ENCODE data around the gene CDK3.

DNA sequence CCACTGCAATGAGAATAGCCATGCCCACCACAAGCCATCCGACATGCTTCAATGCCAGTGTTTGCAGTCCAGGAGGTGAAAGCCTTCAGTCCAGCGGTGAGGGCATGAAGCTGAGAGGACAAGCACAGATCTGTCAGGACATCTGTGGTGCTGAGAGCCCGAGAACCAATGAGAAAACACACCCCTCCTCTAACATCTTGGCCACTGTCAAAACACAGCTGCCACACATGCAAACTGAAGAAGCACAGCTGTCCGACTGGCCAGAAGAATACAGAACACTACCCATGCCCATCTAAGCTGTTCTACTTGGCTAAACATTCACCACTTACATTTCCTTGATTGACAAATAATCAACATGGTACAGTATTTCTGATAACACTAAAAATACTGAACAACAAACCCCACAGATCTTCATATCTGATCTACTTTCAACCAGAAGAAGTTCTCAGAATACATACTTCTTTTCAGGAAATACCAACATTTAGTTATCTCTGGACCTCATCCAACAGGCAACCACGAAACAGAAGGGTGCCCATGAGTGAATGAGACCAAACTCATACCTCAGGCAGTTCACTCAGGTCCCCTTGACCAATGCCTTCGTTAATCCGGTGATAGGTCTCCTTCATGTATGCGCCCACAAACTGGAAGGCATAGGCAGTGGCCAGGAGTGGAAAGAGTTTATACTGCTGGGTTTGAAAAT, 49.6 kb upstream of the CDK3 start:
- TF ChIP-seq EZH2 (IDR thresholded peaks at IDR 0.05; ENCODE audit: low read length, missing control alignments) = no peak
- TF ChIP-seq, protein P1, sequence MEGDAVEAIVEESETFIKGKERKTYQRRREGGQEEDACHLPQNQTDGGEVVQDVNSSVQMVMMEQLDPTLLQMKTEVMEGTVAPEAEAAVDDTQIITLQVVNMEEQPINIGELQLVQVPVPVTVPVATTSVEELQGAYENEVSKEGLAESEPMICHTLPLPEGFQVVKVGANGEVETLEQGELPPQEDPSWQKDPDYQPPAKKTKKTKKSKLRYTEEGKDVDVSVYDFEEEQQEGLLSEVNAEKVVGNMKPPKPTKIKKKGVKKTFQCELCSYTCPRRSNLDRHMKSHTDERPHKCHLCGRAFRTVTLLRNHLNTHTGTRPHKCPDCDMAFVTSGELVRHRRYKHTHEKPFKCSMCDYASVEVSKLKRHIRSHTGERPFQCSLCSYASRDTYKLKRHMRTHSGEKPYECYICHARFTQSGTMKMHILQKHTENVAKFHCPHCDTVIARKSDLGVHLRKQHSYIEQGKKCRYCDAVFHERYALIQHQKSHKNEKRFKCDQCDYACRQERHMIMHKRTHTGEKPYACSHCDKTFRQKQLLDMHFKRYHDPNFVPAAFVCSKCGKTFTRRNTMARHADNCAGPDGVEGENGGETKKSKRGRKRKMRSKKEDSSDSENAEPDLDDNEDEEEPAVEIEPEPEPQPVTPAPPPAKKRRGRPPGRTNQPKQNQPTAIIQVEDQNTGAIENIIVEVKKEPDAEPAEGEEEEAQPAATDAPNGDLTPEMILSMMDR (conservative IDR thresholded peaks at IDR 0.05 in 1 of 2, IDR thresholded peaks at IDR 0.05 in 1 of 2; ENCODE audit: low read depth in 1 of 2, low read length in 2 of 2) = no peak

All from fibroblast of lung (primary cell).